ENCODE data around the gene SPON1. TPM values are rescaled to one million over a fixed set of nuclear protein-coding genes. Genes with fewer than 3 reads are reported as not detected.

Gene SPON1
- total and polyA plus RNA-seq, 2 of the 8 experiments (the other 6 are each of a cell fraction or from before 2014, with no cell fraction given), result 1.5 to 5.4 TPM

- no peak for TF ChIP-seq SIN3A (conservative IDR thresholded peaks at IDR 0.05 in 1 of 2, IDR thresholded peaks at IDR 0.05 in 1 of 2; ENCODE audit: low read depth in 1 of 2, low read length in 2 of 2)
- no peak for TF ChIP-seq SP1 (IDR thresholded peaks at IDR 0.05; ENCODE audit: low read depth, low read length)
- no peak for TF ChIP-seq CHD2 (IDR thresholded peaks at IDR 0.05; ENCODE audit: low read length)
- TF ChIP-seq SUZ12 (IDR thresholded peaks at IDR 0.05; ENCODE audit: low read length), result no peak
- TF ChIP-seq RBBP5 (IDR thresholded peaks at IDR 0.05; ENCODE audit: borderline replicate concordance, low read depth, low read length), result no peak
- no peak for TF ChIP-seq ATF2 (IDR thresholded peaks at IDR 0.05; ENCODE audit: low read length)
- TF ChIP-seq CHD7 (IDR thresholded peaks at IDR 0.05; ENCODE audit: insufficient replicate concordance, low read length), result no peak
- no peak for TF ChIP-seq POLR2AphosphoS5 (IDR thresholded peaks at IDR 0.05; ENCODE audit: low read depth, low read length)
- TF ChIP-seq CBX5 (IDR thresholded peaks at IDR 0.05; ENCODE audit: low read depth, low read length), result no peak
- TF ChIP-seq SIX5 (IDR thresholded peaks at IDR 0.05; ENCODE audit: low read depth, low read length), result no peak
Observed at GRCh38 chr11:13944911-13945425, 17.6 kb upstream of the SPON1 start (continued).
